ENCODE results near the gene TRPC6. TPM values are rescaled to one million over a fixed set of nuclear protein-coding genes. Genes with fewer than 3 reads are reported as not detected.

Gene TRPC6
- total and polyA plus RNA-seq, 9 of the 15 experiments (the other 6 are each of a cell fraction or from before 2014, with no cell fraction given), result not detected

DNA sequence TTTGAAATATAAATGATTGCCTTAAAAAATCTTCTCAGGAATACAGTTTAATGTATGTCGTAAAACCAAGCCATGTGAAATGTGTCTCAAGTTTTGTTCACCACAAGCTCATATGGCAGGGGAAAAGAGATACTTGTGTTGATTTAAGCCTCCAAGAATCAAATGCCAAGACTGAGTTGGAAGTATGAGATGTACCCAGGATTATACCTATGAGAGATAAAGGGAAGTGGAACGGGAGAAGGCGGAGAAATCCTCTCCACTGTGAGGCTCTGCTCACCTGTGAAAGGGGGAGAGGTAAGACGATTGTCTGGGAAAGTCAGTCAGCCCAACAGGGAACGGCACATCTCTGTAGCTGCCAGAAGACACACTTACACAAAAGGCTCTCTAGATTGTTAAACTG, 124.8 kb downstream of the TRPC6 start:
- no peak for FAIRE-seq
- DNase-seq (ENCODE audit: extremely low read depth in 1 of 4, low spot score in 3 of 4), result no peak
- Histone ChIP-seq H3K4me3 (no peak overlapping the region), H4K20me1 (replicated peaks; ENCODE audit: control insufficient read depth, insufficient read depth, low read length) (no peaks in the 10 kb centered on the region), H3K36me3 (ENCODE audit: control insufficient read depth, insufficient read depth, low read length) (no peaks in the 10 kb centered on the region), H3K9me1 (ENCODE audit: control insufficient read depth, insufficient read depth, low read length) (no peaks in the 10 kb centered on the region), H3K9me3 (replicated peaks; ENCODE audit: control insufficient read depth, insufficient read depth, low read depth, low read length) (no peaks in the 10 kb centered on the region; the same call in none of the 2 replicates), H3K27me3 (ENCODE audit: control insufficient read depth in 2 of 2, insufficient read depth in 2 of 2, low read length in 2 of 2) (no peaks in the 10 kb centered on the region), H3K79me2 (ENCODE audit: control insufficient read depth, insufficient read depth, low read length) (no peaks in the 10 kb centered on the region), H2AFZ (ENCODE audit: low read depth, low read length) (no peak overlapping the region), H3K4me2 (ENCODE audit: insufficient read depth, low read length) (no peak overlapping the region), H3K4me1 (replicated peaks in 1 of 2; ENCODE audit: control insufficient read depth in 2 of 2, insufficient read depth in 2 of 2, low read length in 2 of 2) (no peaks in the 10 kb centered on the region), H3K27ac (ENCODE audit: extremely low read depth, low read depth, low read length) (no peak overlapping the region), H3K9ac (ENCODE audit: insufficient read depth in 1 of 2, low read depth in 2 of 2, low read length in 2 of 2) (no peak overlapping the region)
- BruUV-seq (replicated peaks), result no TSS peak
- ATAC-seq, result no peak
- CTCF ChIA-PET (ENCODE audit: low intra/inter-chr PET ratio), result no interaction called here
- WGBS (ENCODE audit: insufficient coverage, low coverage, missing lambda C conversion rate), result 3% methylated on average over 5 of the region's 5 CpGs
- POLR2A ChIA-PET, result no interaction called here
- in situ Hi-C loops (cut with MboI), result no loop called here
- intact Hi-C loops (cut with micrococcal nuclease), result no loop called here
- no peak for TF ChIP-seq JUND (IDR thresholded peaks at IDR 0.05; ENCODE audit: borderline replicate concordance, low read depth, low read length)
- no peak for TF ChIP-seq JUND (tag; IDR thresholded peaks at IDR 0.05; ENCODE audit: borderline replicate concordance, low read depth, low read length)
- TF ChIP-seq, protein P1, sequence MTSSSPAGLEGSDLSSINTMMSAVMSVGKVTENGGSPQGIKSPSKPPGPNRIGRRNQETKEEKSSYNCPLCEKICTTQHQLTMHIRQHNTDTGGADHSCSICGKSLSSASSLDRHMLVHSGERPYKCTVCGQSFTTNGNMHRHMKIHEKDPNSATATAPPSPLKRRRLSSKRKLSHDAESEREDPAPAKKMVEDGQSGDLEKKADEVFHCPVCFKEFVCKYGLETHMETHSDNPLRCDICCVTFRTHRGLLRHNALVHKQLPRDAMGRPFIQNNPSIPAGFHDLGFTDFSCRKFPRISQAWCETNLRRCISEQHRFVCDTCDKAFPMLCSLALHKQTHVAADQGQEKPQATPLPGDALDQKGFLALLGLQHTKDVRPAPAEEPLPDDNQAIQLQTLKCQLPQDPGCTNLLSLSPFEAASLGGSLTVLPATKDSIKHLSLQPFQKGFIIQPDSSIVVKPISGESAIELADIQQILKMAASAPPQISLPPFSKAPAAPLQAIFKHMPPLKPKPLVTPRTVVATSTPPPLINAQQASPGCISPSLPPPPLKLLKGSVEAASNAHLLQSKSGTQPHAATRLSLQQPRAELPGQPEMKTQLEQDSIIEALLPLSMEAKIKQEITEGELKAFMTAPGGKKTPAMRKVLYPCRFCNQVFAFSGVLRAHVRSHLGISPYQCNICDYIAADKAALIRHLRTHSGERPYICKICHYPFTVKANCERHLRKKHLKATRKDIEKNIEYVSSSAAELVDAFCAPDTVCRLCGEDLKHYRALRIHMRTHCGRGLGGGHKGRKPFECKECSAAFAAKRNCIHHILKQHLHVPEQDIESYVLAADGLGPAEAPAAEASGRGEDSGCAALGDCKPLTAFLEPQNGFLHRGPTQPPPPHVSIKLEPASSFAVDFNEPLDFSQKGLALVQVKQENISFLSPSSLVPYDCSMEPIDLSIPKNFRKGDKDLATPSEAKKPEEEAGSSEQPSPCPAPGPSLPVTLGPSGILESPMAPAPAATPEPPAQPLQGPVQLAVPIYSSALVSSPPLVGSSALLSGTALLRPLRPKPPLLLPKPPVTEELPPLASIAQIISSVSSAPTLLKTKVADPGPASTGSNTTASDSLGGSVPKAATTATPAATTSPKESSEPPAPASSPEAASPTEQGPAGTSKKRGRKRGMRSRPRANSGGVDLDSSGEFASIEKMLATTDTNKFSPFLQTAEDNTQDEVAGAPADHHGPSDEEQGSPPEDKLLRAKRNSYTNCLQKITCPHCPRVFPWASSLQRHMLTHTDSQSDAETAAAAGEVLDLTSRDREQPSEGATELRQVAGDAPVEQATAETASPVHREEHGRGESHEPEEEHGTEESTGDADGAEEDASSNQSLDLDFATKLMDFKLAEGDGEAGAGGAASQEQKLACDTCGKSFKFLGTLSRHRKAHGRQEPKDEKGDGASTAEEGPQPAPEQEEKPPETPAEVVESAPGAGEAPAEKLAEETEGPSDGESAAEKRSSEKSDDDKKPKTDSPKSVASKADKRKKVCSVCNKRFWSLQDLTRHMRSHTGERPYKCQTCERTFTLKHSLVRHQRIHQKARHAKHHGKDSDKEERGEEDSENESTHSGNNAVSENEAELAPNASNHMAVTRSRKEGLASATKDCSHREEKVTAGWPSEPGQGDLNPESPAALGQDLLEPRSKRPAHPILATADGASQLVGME (CRISPR knock-in tag; IDR thresholded peaks at IDR 0.05), result no peak
- TF ChIP-seq MYNN (IDR thresholded peaks at IDR 0.05), result no peak
- no peak for TF ChIP-seq MYNN (CRISPR knock-in tag; IDR thresholded peaks at IDR 0.05)
- TF ChIP-seq ZKSCAN3 (CRISPR knock-in tag; IDR thresholded peaks at IDR 0.05), result no peak
- TF ChIP-seq NFE2 (IDR thresholded peaks at IDR 0.05; ENCODE audit: low read depth), result no peak
- TF ChIP-seq EZH2 (IDR thresholded peaks at IDR 0.05; ENCODE audit: borderline replicate concordance, low read depth, low read length), result no peak
- TF ChIP-seq RBM17 (IDR thresholded peaks at IDR 0.05; ENCODE audit: borderline replicate concordance, low read depth, low read length), result no peak
- TF ChIP-seq ZNF589 (CRISPR knock-in tag; IDR thresholded peaks at IDR 0.05; ENCODE audit: low read depth), result no peak
- TF ChIP-seq PHB2 (IDR thresholded peaks at IDR 0.05; ENCODE audit: low read depth), result no peak
- no peak for TF ChIP-seq TEAD2 (tag; IDR thresholded peaks at IDR 0.05)
- TF ChIP-seq HDGF (IDR thresholded peaks at IDR 0.05), result no peak
- no peak for TF ChIP-seq SIN3A (IDR thresholded peaks at IDR 0.05; ENCODE audit: borderline replicate concordance in 2 of 2, control insufficient read depth in 1 of 2, low read depth in 2 of 2, low read length in 2 of 2)
- no peak for TF ChIP-seq FOXK1 (CRISPR knock-in tag; IDR thresholded peaks at IDR 0.05; ENCODE audit: borderline replicate concordance)
- no peak for TF ChIP-seq BRD4 (IDR thresholded peaks at IDR 0.05)
- no peak for TF ChIP-seq KDM4B (IDR thresholded peaks at IDR 0.05; ENCODE audit: borderline replicate concordance in 2 of 2, low read depth in 1 of 2)
- no peak for TF ChIP-seq HDAC6 (IDR thresholded peaks at IDR 0.05; ENCODE audit: low read depth, low read length)

All from K562 (cell line).